ENCODE results near the gene APELA. TPM values are rescaled to one million over a fixed set of nuclear protein-coding genes. Genes with fewer than 3 reads are reported as not detected.
"Not testable (repeated sequence)": the region's sequence is repeated elsewhere in the genome, so short reads cannot be mapped to it uniquely, and the experiment has no call there.

APELA gene
- total RNA-seq, 1 donor from 2014 or later, result not detected

GRCh38 chr4:164924670-164925238 is 47.8 kb downstream of the APELA start:
- intact Hi-C loops (cut with DNase I), result no loop called here
- Histone ChIP-seq H3K4me3 (no peak overlapping the region), H3K36me3 (no peaks in the 10 kb centered on the region), H3K27ac (no peak overlapping the region), H3K27me3 (no peaks in the 10 kb centered on the region), H3K4me1 (no peaks in the 10 kb centered on the region), H3K9me3 (no peaks in the 10 kb centered on the region)
- DNase-seq (no peak), ATAC-seq (no peak)
- no peak for TF ChIP-seq CTCF (IDR thresholded peaks at IDR 0.05)

- no peaks in the 10 kb centered on the region for H3K27me3 ChIP-seq
- H3K4me3 ChIP-seq, result no peak overlapping the region
- H3K27ac ChIP-seq, result no peak overlapping the region
- ATAC-seq (no peak), DNase-seq (no peak)
- H3K4me1 ChIP-seq, result no peaks in the 10 kb centered on the region
- intact Hi-C loops (cut with DNase I), result no loop called here
- no peak for TF ChIP-seq CTCF (IDR thresholded peaks at IDR 0.05)
- no peaks in the 10 kb centered on the region for H3K9me3 ChIP-seq
- no peaks in the 10 kb centered on the region for H3K36me3 ChIP-seq
Observed at GRCh38 chr4:164926301-164926700, 49.3 kb downstream of the APELA start.

GRCh38 chr4:164927101-164927500 is 50.1 kb downstream of the APELA start:
- H3K27ac ChIP-seq; H3K4me3 ChIP-seq; ATAC-seq; DNase-seq; H3K4me1 ChIP-seq; H3K36me3 ChIP-seq; intact Hi-C loops (cut with DNase I); H3K27me3 ChIP-seq; H3K9me3 ChIP-seq: not testable (repeated sequence)

- no peak for TF ChIP-seq CTCF (IDR thresholded peaks at IDR 0.05)
- Histone ChIP-seq H3K36me3 (no peaks in the 10 kb centered on the region), H3K4me3 (no peak overlapping the region), H3K27me3 (no peaks in the 10 kb centered on the region), H3K9me3 (no peaks in the 10 kb centered on the region), H3K27ac (no peak overlapping the region), H3K4me1 (no peaks in the 10 kb centered on the region)
- intact Hi-C loops (cut with DNase I), result no loop called here
- ATAC-seq (no peak), DNase-seq (no peak)
Observed at GRCh38 chr4:164930647-164931046, 53.7 kb downstream of the APELA start.

- no peak overlapping the region for H3K4me3 ChIP-seq
- H3K36me3 ChIP-seq, result no peaks in the 10 kb centered on the region
- H3K4me1 ChIP-seq, result no peaks in the 10 kb centered on the region
- no peak overlapping the region for H3K27ac ChIP-seq
- intact Hi-C loops (cut with DNase I), result no loop called here
- H3K9me3 ChIP-seq, result no peaks in the 10 kb centered on the region
- ATAC-seq (peak; percentile 12), DNase-seq (no peak)
- TF ChIP-seq CTCF (IDR thresholded peaks at IDR 0.05), result no peak
- H3K27me3 ChIP-seq, result no peaks in the 10 kb centered on the region
Observed at GRCh38 chr4:164931551-164932324, 54.8 kb downstream of the APELA start.

GRCh38 chr4:164933244-164933643 is 56.3 kb downstream of the APELA start:
- Histone ChIP-seq H3K4me1 (no peaks in the 10 kb centered on the region), H3K27ac (no peak overlapping the region), H3K4me3 (no peak overlapping the region), H3K36me3 (no peaks in the 10 kb centered on the region), H3K27me3 (no peaks in the 10 kb centered on the region), H3K9me3 (no peaks in the 10 kb centered on the region)
- no peak for TF ChIP-seq CTCF (IDR thresholded peaks at IDR 0.05)
- intact Hi-C loops (cut with DNase I), result no loop called here
- DNase-seq, result no peak
- peak; percentile 14 for ATAC-seq
